T47D (cell line): Measurements from ENCODE around the gene IMPA2.

Experiments
- DNase-seq, 2 experiments: peaks; one replicate each; pipeline versions ENCODE4 v3.0.0 to v3.0.0-alpha.2; 2011 to 2012; ENCODE audit warnings: low read depth in 1 of 2, low spot score in 1 of 2
- JUND ChIP-seq: IDR thresholded peaks from 2 replicates; pipeline ENCODE4 v1.6.1; 2012; ENCODE audit warnings: low read depth
- in situ Hi-C: cut with HindIII; loops from 2 replicates; pipeline ENCODE4 v1.10.0; 2016; ENCODE audit warnings: low sequenced_read_pairs, low pct_unique_long_range_greater_than_20kb

The IMPA2 gene

GRCh38 chr18:12008842-12009580 lies 27.7 kb downstream of the IMPA2 start:
- in situ Hi-C loops: no loop called here
- no peak for TF ChIP-seq JUND
- no peak for DNase-seq

GRCh38 chr18:12009581-12010140 lies 28.4 kb downstream of the IMPA2 start:
- no peak for DNase-seq
- in situ Hi-C loops: no loop called here
- no peak for TF ChIP-seq JUND

- TF ChIP-seq JUND: no peak
- in situ Hi-C loops: no loop called here
- peak in 1 of 2 experiments; percentile 18 for DNase-seq
These were observed 29.0 kb downstream of the IMPA2 start for GRCh38 chr18:12010187-12010802.

- no peak for TF ChIP-seq JUND
- in situ Hi-C loops: no loop called here
- no peak for DNase-seq
These were observed 30.1 kb downstream of the IMPA2 start for GRCh38 chr18:12011199-12011956.

- in situ Hi-C loops: no loop called here
- no peak for DNase-seq
These were observed 30.7 kb downstream of the IMPA2 start for GRCh38 chr18:12011957-12012549.

GRCh38 chr18:12012697-12013096 lies 31.4 kb downstream of the IMPA2 start:
- DNase-seq: no peak
- in situ Hi-C loops: no loop called here
- no peak for TF ChIP-seq JUND

More at GRCh38 chr18:12011957-12012549, 30.7 kb downstream of the IMPA2 start:
- TF ChIP-seq JUND: no peak

- TF ChIP-seq JUND: no peak
- in situ Hi-C loops: no loop called here
These were observed 32.0 kb downstream of the IMPA2 start for GRCh38 chr18:12013186-12013916.

GRCh38 chr18:12014086-12014485 lies 32.8 kb downstream of the IMPA2 start:
- DNase-seq: no peak
- no peak for TF ChIP-seq JUND
- in situ Hi-C loops: no loop called here

More at GRCh38 chr18:12013186-12013916, 32.0 kb downstream of the IMPA2 start:
- DNase-seq: no peak

- in situ Hi-C loops: no loop called here
- DNase-seq: no peak
- TF ChIP-seq JUND: no peak
These were observed 33.5 kb downstream of the IMPA2 start for GRCh38 chr18:12014521-12015415.

- no peak for DNase-seq
- TF ChIP-seq JUND: no peak
- in situ Hi-C loops: no loop called here
These were observed 34.2 kb downstream of the IMPA2 start for GRCh38 chr18:12015416-12016062.
